Measurements from ENCODE around the gene CERS6. TPM values are rescaled to one million over a fixed set of nuclear protein-coding genes. Genes with fewer than 3 reads are reported as not detected.

Gene CERS6
- total and polyA plus RNA-seq, 4 donors = 4.3 to 10.6 (median 6.4) TPM

GRCh38 chr2:168730344-168730743 is 274.3 kb downstream of the CERS6 start:
- H3K4me1 ChIP-seq (ENCODE audit: control insufficient read depth in 1 of 2, insufficient read depth in 2 of 2, low read length in 2 of 2) = no peaks in the 10 kb centered on the region
- H3K9me3 ChIP-seq (ENCODE audit: control insufficient read depth, low read length) = no peaks in the 10 kb centered on the region
- DNase-seq (no peak), ATAC-seq (ENCODE audit: low FRiP score) (no peak)
- no peak overlapping the region for H3K27ac ChIP-seq (ENCODE audit: low read depth in 1 of 2, low read length in 2 of 2)
- H3K4me3 ChIP-seq (ENCODE audit: low read length in 2 of 2) = no peak overlapping the region
- no peaks in the 10 kb centered on the region for H3K27me3 ChIP-seq (ENCODE audit: control insufficient read depth in 1 of 2, insufficient read depth in 2 of 2, low read length in 1 of 2)
- H3K36me3 ChIP-seq (ENCODE audit: control insufficient read depth in 1 of 2, insufficient read depth in 2 of 2, low read length in 1 of 2) = no peaks in the 10 kb centered on the region
- WGBS, 2 donors = 77 to 81% methylated on average over 4 of the region's 4 CpGs
- intact Hi-C loops (cut with DNase I) = no loop called here

- no peak overlapping the region for H3K27ac ChIP-seq (ENCODE audit: low read depth in 1 of 2, low read length in 2 of 2)
- ATAC-seq (ENCODE audit: low FRiP score) = no peak
- intact Hi-C loops (cut with DNase I) = no loop called here
- H3K4me3 ChIP-seq (ENCODE audit: low read length in 2 of 2) = no peak overlapping the region
- no peaks in the 10 kb centered on the region for H3K4me1 ChIP-seq (ENCODE audit: control insufficient read depth in 1 of 2, insufficient read depth in 2 of 2, low read length in 2 of 2)
- 24 to 46% methylated on average over 2 of the region's 2 CpGs for WGBS, 2 donors
- H3K36me3 ChIP-seq (ENCODE audit: control insufficient read depth in 1 of 2, insufficient read depth in 2 of 2, low read length in 1 of 2) = no peaks in the 10 kb centered on the region
- H3K27me3 ChIP-seq (ENCODE audit: control insufficient read depth in 1 of 2, insufficient read depth in 2 of 2, low read length in 1 of 2) = no peaks in the 10 kb centered on the region
- H3K9me3 ChIP-seq (ENCODE audit: control insufficient read depth, low read length) = no peaks in the 10 kb centered on the region
- DNase-seq = no peak
These were observed 274.9 kb downstream of the CERS6 start for GRCh38 chr2:168731002-168731401.

DNA sequence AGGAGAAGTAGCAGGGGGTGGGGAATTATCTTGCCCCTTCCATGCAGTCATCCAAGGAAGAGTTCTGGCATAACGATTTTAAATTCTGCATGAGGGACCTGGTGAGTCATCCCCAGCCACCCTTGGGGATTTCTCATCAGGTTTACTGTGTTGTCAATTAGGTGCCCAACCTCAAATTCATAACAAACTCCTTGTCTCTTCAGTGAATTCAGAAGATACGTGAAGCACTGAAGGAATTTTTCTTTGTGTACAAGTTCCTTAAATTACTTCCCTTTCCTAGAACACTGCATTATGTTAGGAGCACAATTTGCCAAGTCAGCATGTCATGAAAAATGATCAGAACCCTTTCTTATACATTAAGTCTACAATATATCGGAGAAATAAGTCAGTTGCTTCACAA is 275.5 kb downstream of the CERS6 start:
- WGBS, 2 donors = 81 to 84% methylated on average over 3 of the region's 3 CpGs
- intact Hi-C loops (cut with DNase I) = no loop called here
- no peak for ATAC-seq (ENCODE audit: low FRiP score)

GRCh38 chr2:168732100-168732499 is 276.0 kb downstream of the CERS6 start:
- intact Hi-C loops (cut with DNase I) = no loop called here
- DNase-seq (no peak), ATAC-seq (ENCODE audit: low FRiP score) (no peak)
- WGBS, 2 donors = 91 to 95% methylated on average over 2 of the region's 2 CpGs
- H3K4me1 ChIP-seq (ENCODE audit: control insufficient read depth in 1 of 2, insufficient read depth in 2 of 2, low read length in 2 of 2) = no peaks in the 10 kb centered on the region
- H3K27me3 ChIP-seq (ENCODE audit: control insufficient read depth in 1 of 2, insufficient read depth in 2 of 2, low read length in 1 of 2) = no peaks in the 10 kb centered on the region
- no peaks in the 10 kb centered on the region for H3K9me3 ChIP-seq (ENCODE audit: control insufficient read depth, low read length)
- no peaks in the 10 kb centered on the region for H3K36me3 ChIP-seq (ENCODE audit: control insufficient read depth in 1 of 2, insufficient read depth in 2 of 2, low read length in 1 of 2)
- H3K4me3 ChIP-seq (ENCODE audit: low read length in 2 of 2) = no peak overlapping the region
- H3K27ac ChIP-seq (ENCODE audit: low read depth in 1 of 2, low read length in 2 of 2) = no peak overlapping the region

More for the DNA sequence above, 275.5 kb downstream of the CERS6 start:
- DNase-seq = no peak
- Histone ChIP-seq H3K9me3 (ENCODE audit: control insufficient read depth, low read length) (no peaks in the 10 kb centered on the region), H3K27me3 (ENCODE audit: control insufficient read depth in 1 of 2, insufficient read depth in 2 of 2, low read length in 1 of 2) (no peaks in the 10 kb centered on the region), H3K36me3 (ENCODE audit: control insufficient read depth in 1 of 2, insufficient read depth in 2 of 2, low read length in 1 of 2) (no peaks in the 10 kb centered on the region), H3K4me1 (ENCODE audit: control insufficient read depth in 1 of 2, insufficient read depth in 2 of 2, low read length in 2 of 2) (no peaks in the 10 kb centered on the region), H3K4me3 (ENCODE audit: low read length in 2 of 2) (no peak overlapping the region), H3K27ac (ENCODE audit: low read depth in 1 of 2, low read length in 2 of 2) (no peak overlapping the region)

DNA sequence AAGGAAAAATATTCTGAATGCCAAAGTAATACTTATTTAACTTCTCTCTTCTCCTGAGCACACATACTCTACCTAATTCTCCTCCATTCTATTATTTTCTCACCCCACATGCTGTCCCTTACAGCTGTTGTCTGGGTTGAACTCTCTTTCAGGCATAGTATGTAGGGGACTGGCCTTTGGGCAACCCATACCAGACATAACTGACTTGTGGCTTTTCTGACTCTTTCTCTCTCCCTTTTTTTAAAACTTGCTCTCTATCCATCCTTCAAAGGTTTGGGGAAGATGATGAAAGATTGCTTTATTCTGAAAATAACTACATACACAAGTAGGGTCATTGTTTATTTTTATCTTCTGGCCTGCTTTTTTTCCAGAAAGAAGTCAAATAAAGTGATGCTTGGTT is 276.4 kb downstream of the CERS6 start:
- Histone ChIP-seq H3K27ac (ENCODE audit: low read depth in 1 of 2, low read length in 2 of 2) (no peak overlapping the region), H3K4me3 (ENCODE audit: low read length in 2 of 2) (no peak overlapping the region), H3K9me3 (ENCODE audit: control insufficient read depth, low read length) (no peaks in the 10 kb centered on the region), H3K36me3 (ENCODE audit: control insufficient read depth in 1 of 2, insufficient read depth in 2 of 2, low read length in 1 of 2) (no peaks in the 10 kb centered on the region), H3K4me1 (ENCODE audit: control insufficient read depth in 1 of 2, insufficient read depth in 2 of 2, low read length in 2 of 2) (no peaks in the 10 kb centered on the region), H3K27me3 (ENCODE audit: control insufficient read depth in 1 of 2, insufficient read depth in 2 of 2, low read length in 1 of 2) (no peaks in the 10 kb centered on the region)
- DNase-seq = no peak
- no peak for ATAC-seq (ENCODE audit: low FRiP score)
- intact Hi-C loops (cut with DNase I) = no loop called here

DNA sequence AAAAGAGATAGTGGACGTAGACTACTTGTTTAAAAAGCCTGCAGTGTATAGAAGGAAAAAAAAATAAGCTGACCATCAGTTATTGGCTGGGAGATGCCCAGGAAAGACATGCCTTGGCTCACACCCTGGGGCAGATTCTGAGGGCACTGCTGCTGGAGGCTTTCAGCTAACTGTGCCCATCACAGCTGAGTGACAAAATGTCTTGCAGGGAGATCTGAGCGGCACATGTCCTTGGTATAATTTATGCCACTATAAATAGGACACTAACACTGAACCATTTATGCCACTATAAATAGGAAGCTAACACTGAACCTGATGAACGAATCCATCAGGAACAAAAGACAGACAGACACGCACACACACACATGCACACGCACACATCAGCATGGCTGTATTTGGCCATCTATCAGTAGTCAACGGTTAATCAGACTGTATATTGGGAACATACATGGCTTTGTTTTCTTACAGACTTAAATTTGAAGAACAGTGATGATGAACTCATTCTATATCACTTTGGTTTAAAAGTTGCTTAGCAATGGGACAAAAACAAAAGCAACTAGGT is 278.2 kb downstream of the CERS6 start:
- Histone ChIP-seq H3K9me3 (ENCODE audit: control insufficient read depth, low read length) (no peaks in the 10 kb centered on the region), H3K27ac (ENCODE audit: low read depth in 1 of 2, low read length in 2 of 2) (no peak overlapping the region), H3K4me1 (ENCODE audit: control insufficient read depth in 1 of 2, insufficient read depth in 2 of 2, low read length in 2 of 2) (no peaks in the 10 kb centered on the region), H3K27me3 (ENCODE audit: control insufficient read depth in 1 of 2, insufficient read depth in 2 of 2, low read length in 1 of 2) (no peaks in the 10 kb centered on the region), H3K4me3 (ENCODE audit: low read length in 2 of 2) (no peak overlapping the region), H3K36me3 (ENCODE audit: control insufficient read depth in 1 of 2, insufficient read depth in 2 of 2, low read length in 1 of 2) (no peaks in the 10 kb centered on the region)
- intact Hi-C loops (cut with DNase I) = no loop called here
- ATAC-seq (ENCODE audit: low FRiP score) (no peak), DNase-seq (no peak)
- WGBS, 2 donors = 64 to 67% methylated on average over 6 of the region's 6 CpGs

GRCh38 chr2:168736649-168737445 is 280.8 kb downstream of the CERS6 start:
- DNase-seq = no peak
- no peak overlapping the region for H3K27ac ChIP-seq (ENCODE audit: low read depth in 1 of 2, low read length in 2 of 2)
- intact Hi-C loops (cut with DNase I) = no loop called here
- H3K4me3 ChIP-seq (ENCODE audit: low read length in 2 of 2) = no peak overlapping the region
- H3K9me3 ChIP-seq (ENCODE audit: control insufficient read depth, low read length) = no peaks in the 10 kb centered on the region
- H3K27me3 ChIP-seq (ENCODE audit: control insufficient read depth in 1 of 2, insufficient read depth in 2 of 2, low read length in 1 of 2) = no peaks in the 10 kb centered on the region
- WGBS, 2 donors = 93 to 94% methylated on average over 12 of the region's 12 CpGs
- no peaks in the 10 kb centered on the region for H3K4me1 ChIP-seq (ENCODE audit: control insufficient read depth in 1 of 2, insufficient read depth in 2 of 2, low read length in 2 of 2)
- no peaks in the 10 kb centered on the region for H3K36me3 ChIP-seq (ENCODE audit: control insufficient read depth in 1 of 2, insufficient read depth in 2 of 2, low read length in 1 of 2)
- no peak for ATAC-seq (ENCODE audit: low FRiP score)

GRCh38 chr2:168738062-168738461 is 282.0 kb downstream of the CERS6 start:
- Histone ChIP-seq H3K27ac (ENCODE audit: low read depth in 1 of 2, low read length in 2 of 2) (no peak overlapping the region), H3K4me1 (ENCODE audit: control insufficient read depth in 1 of 2, insufficient read depth in 2 of 2, low read length in 2 of 2) (no peaks in the 10 kb centered on the region), H3K9me3 (ENCODE audit: control insufficient read depth, low read length) (no peaks in the 10 kb centered on the region), H3K4me3 (ENCODE audit: low read length in 2 of 2) (no peak overlapping the region), H3K27me3 (ENCODE audit: control insufficient read depth in 1 of 2, insufficient read depth in 2 of 2, low read length in 1 of 2) (no peaks in the 10 kb centered on the region), H3K36me3 (ENCODE audit: control insufficient read depth in 1 of 2, insufficient read depth in 2 of 2, low read length in 1 of 2) (no peaks in the 10 kb centered on the region)
- ATAC-seq (ENCODE audit: low FRiP score) (no peak), DNase-seq (no peak)
- WGBS, 2 donors = 81 to 94% methylated on average over 1 of the region's 1 CpG
- intact Hi-C loops (cut with DNase I) = no loop called here

DNA sequence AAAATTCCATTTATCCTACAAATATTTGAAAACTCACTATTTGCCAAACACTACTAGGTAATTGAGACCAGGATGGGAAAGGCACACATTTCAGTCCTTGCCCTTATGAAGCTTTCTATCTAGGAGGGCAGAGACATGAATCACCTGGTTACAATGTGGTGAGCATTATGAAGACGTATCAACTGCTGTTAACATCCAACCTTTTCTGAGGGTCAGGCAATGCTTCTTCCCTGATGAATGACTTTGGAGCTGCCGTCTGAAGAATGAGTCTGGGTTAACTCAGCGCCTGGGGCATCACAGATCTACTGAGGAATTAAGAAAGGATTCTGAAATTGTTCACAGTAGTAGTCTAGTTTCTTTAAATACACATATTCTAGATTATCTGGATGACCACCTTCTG is 284.3 kb downstream of the CERS6 start:
- intact Hi-C loops (cut with DNase I) = no loop called here
- no peaks in the 10 kb centered on the region for H3K9me3 ChIP-seq (ENCODE audit: control insufficient read depth, low read length)
- WGBS, 2 donors = 94 to 96% methylated on average over 3 of the region's 3 CpGs
- no peaks in the 10 kb centered on the region for H3K4me1 ChIP-seq (ENCODE audit: control insufficient read depth in 1 of 2, insufficient read depth in 2 of 2, low read length in 2 of 2)
- no peak overlapping the region for H3K27ac ChIP-seq (ENCODE audit: low read depth in 1 of 2, low read length in 2 of 2)
- ATAC-seq (ENCODE audit: low FRiP score) (no peak), DNase-seq (no peak)
- H3K36me3 ChIP-seq (ENCODE audit: control insufficient read depth in 1 of 2, insufficient read depth in 2 of 2, low read length in 1 of 2) = no peaks in the 10 kb centered on the region
- no peak overlapping the region for H3K4me3 ChIP-seq (ENCODE audit: low read length in 2 of 2)
- no peaks in the 10 kb centered on the region for H3K27me3 ChIP-seq (ENCODE audit: control insufficient read depth in 1 of 2, insufficient read depth in 2 of 2, low read length in 1 of 2)
